Measurements from ENCODE around the gene KCTD10.

Gene KCTD10

GRCh38 chr12:109496306-109496705, 19.2 kb upstream of the KCTD10 start:
- no peaks in the 10 kb centered on the region for H3K27me3 ChIP-seq (ENCODE audit: low read depth, low read length)
- H3K9ac ChIP-seq (ENCODE audit: low read length), result no peak overlapping the region
- H3K27ac ChIP-seq (ENCODE audit: low read length), result no peak overlapping the region
- H3K36me3 ChIP-seq (replicated peaks; ENCODE audit: low read depth, low read length), result peaks cover 23% of the 10 kb centered on the region
- H3K9me3 ChIP-seq (ENCODE audit: insufficient read depth, low read length), result no peaks in the 10 kb centered on the region
- no peak overlapping the region for H3K4me2 ChIP-seq (ENCODE audit: low read length)
- no peaks in the 10 kb centered on the region for H3K79me2 ChIP-seq (ENCODE audit: low read length)
- no peaks in the 10 kb centered on the region for H3K4me1 ChIP-seq (ENCODE audit: low read length)
- no peaks in the 10 kb centered on the region for H4K20me1 ChIP-seq (ENCODE audit: insufficient read depth, low read length)
- no peak overlapping the region for H2AFZ ChIP-seq (ENCODE audit: low read depth, low read length)
- TF ChIP-seq EZH2phosphoT487 (IDR thresholded peaks at IDR 0.05; ENCODE audit: low read depth) (no peak), CTCF (IDR thresholded peaks at IDR 0.05; ENCODE audit: low read depth, low read length) (no peak)
- H3K4me3 ChIP-seq (ENCODE audit: low read length), result no peak overlapping the region

- H3K36me3 ChIP-seq (replicated peaks; ENCODE audit: low read depth, low read length), result peaks cover 22% of the 10 kb centered on the region
- no peaks in the 10 kb centered on the region for H3K9me3 ChIP-seq (ENCODE audit: insufficient read depth, low read length)
- H3K9ac ChIP-seq (ENCODE audit: low read length), result no peak overlapping the region
- TF ChIP-seq EZH2phosphoT487 (IDR thresholded peaks at IDR 0.05; ENCODE audit: low read depth), result no peak
- TF ChIP-seq CTCF (IDR thresholded peaks at IDR 0.05; ENCODE audit: low read depth, low read length), result no peak
- H4K20me1 ChIP-seq (ENCODE audit: insufficient read depth, low read length), result no peaks in the 10 kb centered on the region
- no peak overlapping the region for H3K27ac ChIP-seq (ENCODE audit: low read length)
- no peak overlapping the region for H3K4me3 ChIP-seq (ENCODE audit: low read length)
- H3K27me3 ChIP-seq (ENCODE audit: low read depth, low read length), result no peaks in the 10 kb centered on the region
- H3K4me2 ChIP-seq (ENCODE audit: low read length), result no peak overlapping the region
- H3K4me1 ChIP-seq (ENCODE audit: low read length), result no peaks in the 10 kb centered on the region
- no peaks in the 10 kb centered on the region for H3K79me2 ChIP-seq (ENCODE audit: low read length)
- H2AFZ ChIP-seq (ENCODE audit: low read depth, low read length), result no peak overlapping the region
Measured at GRCh38 chr12:109495012-109495411, 17.9 kb upstream of the KCTD10 start.

- no peaks in the 10 kb centered on the region for H4K20me1 ChIP-seq (ENCODE audit: insufficient read depth, low read length)
- H2AFZ ChIP-seq (ENCODE audit: low read depth, low read length), result no peak overlapping the region
- H3K4me2 ChIP-seq (ENCODE audit: low read length), result no peak overlapping the region
- no peak overlapping the region for H3K27ac ChIP-seq (ENCODE audit: low read length)
- no peak overlapping the region for H3K4me3 ChIP-seq (ENCODE audit: low read length)
- no peak for TF ChIP-seq CTCF (IDR thresholded peaks at IDR 0.05; ENCODE audit: low read depth, low read length)
- no peak for TF ChIP-seq EZH2phosphoT487 (IDR thresholded peaks at IDR 0.05; ENCODE audit: low read depth)
- H3K4me1 ChIP-seq (ENCODE audit: low read length), result no peaks in the 10 kb centered on the region
- no peak overlapping the region for H3K9ac ChIP-seq (ENCODE audit: low read length)
- no peaks in the 10 kb centered on the region for H3K79me2 ChIP-seq (ENCODE audit: low read length)
- no peaks in the 10 kb centered on the region for H3K27me3 ChIP-seq (ENCODE audit: low read depth, low read length)
- no peaks in the 10 kb centered on the region for H3K9me3 ChIP-seq (ENCODE audit: insufficient read depth, low read length)
- peaks cover 26% of the 10 kb centered on the region for H3K36me3 ChIP-seq (replicated peaks; ENCODE audit: low read depth, low read length)
Measured at GRCh38 chr12:109494348-109494881, 17.3 kb upstream of the KCTD10 start.

- Histone ChIP-seq H3K27ac (ENCODE audit: low read length) (no peak overlapping the region), H3K36me3 (replicated peaks; ENCODE audit: low read depth, low read length) (peaks cover 24% of the 10 kb centered on the region)
Measured at GRCh38 chr12:109493938-109494337, 16.8 kb upstream of the KCTD10 start.

More at GRCh38 chr12:109493938-109494337, 16.8 kb upstream of the KCTD10 start:
- Histone ChIP-seq H3K79me2 (ENCODE audit: low read length) (no peaks in the 10 kb centered on the region), H3K9ac (ENCODE audit: low read length) (no peak overlapping the region), H2AFZ (ENCODE audit: low read depth, low read length) (no peak overlapping the region), H3K9me3 (ENCODE audit: insufficient read depth, low read length) (no peaks in the 10 kb centered on the region), H4K20me1 (ENCODE audit: insufficient read depth, low read length) (no peaks in the 10 kb centered on the region), H3K4me2 (ENCODE audit: low read length) (no peak overlapping the region), H3K4me3 (ENCODE audit: low read length) (no peak overlapping the region), H3K27me3 (ENCODE audit: low read depth, low read length) (no peaks in the 10 kb centered on the region), H3K4me1 (ENCODE audit: low read length) (no peaks in the 10 kb centered on the region)
- no peak for TF ChIP-seq CTCF (IDR thresholded peaks at IDR 0.05; ENCODE audit: low read depth, low read length)
- TF ChIP-seq EZH2phosphoT487 (IDR thresholded peaks at IDR 0.05; ENCODE audit: low read depth), result no peak

All from OCI-LY3 (cell line).